ENCODE results near the gene GAGE10.

The GAGE10 gene

DNA sequence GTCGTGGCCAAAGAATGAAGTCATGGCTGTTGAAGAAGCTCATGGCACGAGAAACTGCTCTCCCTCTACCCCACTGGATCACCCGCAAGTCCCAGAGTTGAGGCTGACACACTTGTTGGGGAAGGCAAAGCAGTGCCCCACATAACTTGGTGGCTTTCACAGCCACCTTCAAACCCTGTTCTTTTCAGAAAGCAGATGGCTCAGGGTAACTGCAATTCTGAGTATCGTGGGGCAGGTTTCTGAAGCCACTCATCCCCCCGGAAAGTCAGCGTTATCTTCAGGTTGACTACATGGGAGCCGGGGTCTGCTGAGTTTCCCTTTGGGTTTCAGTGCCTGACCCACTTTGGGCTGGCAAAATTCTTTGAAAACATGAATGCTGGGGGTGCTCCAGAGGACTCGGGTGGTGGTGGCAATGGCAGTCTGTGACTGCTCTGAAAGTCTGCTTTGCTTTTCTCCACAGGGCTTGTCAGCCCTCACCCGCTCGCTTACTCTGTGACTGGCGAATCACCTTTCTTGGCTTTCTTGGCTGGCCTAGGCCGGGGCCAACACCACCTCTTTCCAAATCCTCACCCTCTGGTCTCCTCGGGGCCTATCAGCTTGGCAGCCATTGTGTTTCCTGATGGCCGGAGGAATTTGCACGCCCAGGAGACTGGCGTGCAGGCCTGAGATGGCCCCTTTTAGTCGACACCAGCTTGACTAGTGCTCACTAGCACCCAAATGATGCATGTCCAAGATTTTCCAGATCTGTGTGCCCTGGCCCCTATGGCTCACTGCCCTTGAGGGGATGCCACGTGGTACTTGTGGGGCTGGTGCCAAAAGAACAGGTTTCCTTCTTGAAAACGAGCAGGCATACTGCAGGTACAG is 26.5 kb upstream of the GAGE10 start:
- peaks cover 5% of the 10 kb centered on the region for H3K4me1 ChIP-seq (ENCODE audit: insufficient read depth, insufficient read length)
- H3K9ac ChIP-seq (ENCODE audit: insufficient read length, low read depth), result peak overlapping the region; percentile 2
- no peak overlapping the region for H3K4me3 ChIP-seq (ENCODE audit: insufficient read length, low read depth)
- H3K27me3 ChIP-seq (ENCODE audit: insufficient read depth, insufficient read length), result no peaks in the 10 kb centered on the region
- H3K36me3 ChIP-seq (ENCODE audit: insufficient read depth, insufficient read length, low read length), result peaks cover 53% of the 10 kb centered on the region
- no peak for TF ChIP-seq YY1 (IDR thresholded peaks at IDR 0.05; ENCODE audit: insufficient read depth, insufficient read length)
- no peak for TF ChIP-seq ZNF274 (IDR thresholded peaks at IDR 0.05; ENCODE audit: low read depth, low read length)
- TF ChIP-seq SUZ12 (IDR thresholded peaks at IDR 0.05; ENCODE audit: extremely low read depth, insufficient read depth, insufficient read length), result no peak
- H3K9me3 ChIP-seq (ENCODE audit: insufficient read depth, low read length), result no peaks in the 10 kb centered on the region
- no peak for DNase-seq (ENCODE audit: low read depth, low spot score)

GRCh38 chrX:49277535-49277830 is 26.0 kb upstream of the GAGE10 start:
- H3K36me3 ChIP-seq (ENCODE audit: insufficient read depth, insufficient read length, low read length), result peaks cover 47% of the 10 kb centered on the region
- H3K27me3 ChIP-seq (ENCODE audit: insufficient read depth, insufficient read length), result no peaks in the 10 kb centered on the region
- H3K9me3 ChIP-seq (ENCODE audit: insufficient read depth, low read length), result no peaks in the 10 kb centered on the region
- TF ChIP-seq ZNF274 (IDR thresholded peaks at IDR 0.05; ENCODE audit: low read depth, low read length) (no peak), YY1 (IDR thresholded peaks at IDR 0.05; ENCODE audit: insufficient read depth, insufficient read length) (no peak), SUZ12 (IDR thresholded peaks at IDR 0.05; ENCODE audit: extremely low read depth, insufficient read depth, insufficient read length) (no peak)
- peaks cover 5% of the 10 kb centered on the region for H3K4me1 ChIP-seq (ENCODE audit: insufficient read depth, insufficient read length)
- H3K9ac ChIP-seq (ENCODE audit: insufficient read length, low read depth), result no peak overlapping the region
- no peak overlapping the region for H3K4me3 ChIP-seq (ENCODE audit: insufficient read length, low read depth)
- DNase-seq (ENCODE audit: low read depth, low spot score), result no peak

DNA sequence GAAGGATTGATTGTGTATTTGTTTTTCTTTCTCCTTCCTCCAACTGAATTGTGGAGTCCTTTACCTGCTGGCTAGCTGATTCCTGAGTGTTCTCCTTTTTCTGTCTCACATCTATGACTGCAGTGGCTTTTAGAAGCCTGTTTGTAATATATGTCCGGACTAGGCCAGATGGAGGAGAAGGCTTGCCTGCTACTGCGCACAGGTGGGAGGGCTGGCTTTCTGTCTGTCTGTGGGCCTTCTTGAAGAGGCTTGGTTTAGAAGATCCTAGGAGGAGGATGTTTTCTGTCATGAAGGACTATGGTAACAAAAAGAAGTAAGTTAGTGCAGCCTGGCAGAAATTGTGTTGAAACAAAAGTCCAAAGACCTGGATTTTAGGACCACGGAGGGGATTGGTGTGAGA is 25.4 kb upstream of the GAGE10 start:
- DNase-seq (ENCODE audit: low read depth, low spot score), result no peak
- Histone ChIP-seq H3K4me3 (ENCODE audit: insufficient read length, low read depth) (no peak overlapping the region), H3K27me3 (ENCODE audit: insufficient read depth, insufficient read length) (no peaks in the 10 kb centered on the region), H3K36me3 (ENCODE audit: insufficient read depth, insufficient read length, low read length) (peaks cover 42% of the 10 kb centered on the region), H3K9me3 (ENCODE audit: insufficient read depth, low read length) (no peaks in the 10 kb centered on the region), H3K9ac (ENCODE audit: insufficient read length, low read depth) (no peak overlapping the region), H3K4me1 (ENCODE audit: insufficient read depth, insufficient read length) (peaks cover 5% of the 10 kb centered on the region)
- no peak for TF ChIP-seq SUZ12 (IDR thresholded peaks at IDR 0.05; ENCODE audit: extremely low read depth, insufficient read depth, insufficient read length)
- no peak for TF ChIP-seq ZNF274 (IDR thresholded peaks at IDR 0.05; ENCODE audit: low read depth, low read length)
- TF ChIP-seq YY1 (IDR thresholded peaks at IDR 0.05; ENCODE audit: insufficient read depth, insufficient read length), result no peak

- TF ChIP-seq ZNF274 (IDR thresholded peaks at IDR 0.05; ENCODE audit: low read depth, low read length), result no peak
- TF ChIP-seq SUZ12 (IDR thresholded peaks at IDR 0.05; ENCODE audit: extremely low read depth, insufficient read depth, insufficient read length), result no peak
- no peak for TF ChIP-seq YY1 (IDR thresholded peaks at IDR 0.05; ENCODE audit: insufficient read depth, insufficient read length)
- H3K9me3 ChIP-seq (ENCODE audit: insufficient read depth, low read length), result no peaks in the 10 kb centered on the region
- H3K4me1 ChIP-seq (ENCODE audit: insufficient read depth, insufficient read length), result peaks cover 5% of the 10 kb centered on the region
- no peak overlapping the region for H3K9ac ChIP-seq (ENCODE audit: insufficient read length, low read depth)
- peak; percentile 32 for DNase-seq (ENCODE audit: low read depth, low spot score)
- H3K27me3 ChIP-seq (ENCODE audit: insufficient read depth, insufficient read length), result no peaks in the 10 kb centered on the region
- no peak overlapping the region for H3K4me3 ChIP-seq (ENCODE audit: insufficient read length, low read depth)
- H3K36me3 ChIP-seq (ENCODE audit: insufficient read depth, insufficient read length, low read length), result peaks cover 23% of the 10 kb centered on the region
These were observed 20.8 kb upstream of the GAGE10 start for GRCh38 chrX:49282647-49283011.

GRCh38 chrX:49284212-49284611 is 19.2 kb upstream of the GAGE10 start:
- Histone ChIP-seq H3K9me3 (ENCODE audit: insufficient read depth, low read length) (no peaks in the 10 kb centered on the region), H3K9ac (ENCODE audit: insufficient read length, low read depth) (no peak overlapping the region), H3K4me1 (ENCODE audit: insufficient read depth, insufficient read length) (peaks cover 5% of the 10 kb centered on the region), H3K36me3 (ENCODE audit: insufficient read depth, insufficient read length, low read length) (peaks cover 18% of the 10 kb centered on the region), H3K4me3 (ENCODE audit: insufficient read length, low read depth) (no peak overlapping the region), H3K27me3 (ENCODE audit: insufficient read depth, insufficient read length) (no peaks in the 10 kb centered on the region)
- DNase-seq (ENCODE audit: low read depth, low spot score), result no peak
- no peak for TF ChIP-seq YY1 (IDR thresholded peaks at IDR 0.05; ENCODE audit: insufficient read depth, insufficient read length)
- TF ChIP-seq ZNF274 (IDR thresholded peaks at IDR 0.05; ENCODE audit: low read depth, low read length), result no peak
- TF ChIP-seq SUZ12 (IDR thresholded peaks at IDR 0.05; ENCODE audit: extremely low read depth, insufficient read depth, insufficient read length), result no peak

- Histone ChIP-seq H3K9ac (ENCODE audit: insufficient read length, low read depth) (no peak overlapping the region), H3K36me3 (ENCODE audit: insufficient read depth, insufficient read length, low read length) (peaks cover 18% of the 10 kb centered on the region), H3K4me3 (ENCODE audit: insufficient read length, low read depth) (no peak overlapping the region), H3K27me3 (ENCODE audit: insufficient read depth, insufficient read length) (no peaks in the 10 kb centered on the region), H3K4me1 (ENCODE audit: insufficient read depth, insufficient read length) (peaks cover 4% of the 10 kb centered on the region), H3K9me3 (ENCODE audit: insufficient read depth, low read length) (no peaks in the 10 kb centered on the region)
- TF ChIP-seq ZNF274 (IDR thresholded peaks at IDR 0.05; ENCODE audit: low read depth, low read length) (no peak), YY1 (IDR thresholded peaks at IDR 0.05; ENCODE audit: insufficient read depth, insufficient read length) (no peak), SUZ12 (IDR thresholded peaks at IDR 0.05; ENCODE audit: extremely low read depth, insufficient read depth, insufficient read length) (no peak)
- no peak for DNase-seq (ENCODE audit: low read depth, low spot score)
These were observed 17.3 kb upstream of the GAGE10 start for GRCh38 chrX:49286136-49286535.

GRCh38 chrX:49286581-49286980 is 16.9 kb upstream of the GAGE10 start:
- no peak for DNase-seq (ENCODE audit: low read depth, low spot score)
- Histone ChIP-seq H3K4me3 (ENCODE audit: insufficient read length, low read depth) (no peak overlapping the region), H3K36me3 (ENCODE audit: insufficient read depth, insufficient read length, low read length) (peaks cover 18% of the 10 kb centered on the region), H3K9me3 (ENCODE audit: insufficient read depth, low read length) (no peaks in the 10 kb centered on the region), H3K4me1 (ENCODE audit: insufficient read depth, insufficient read length) (peaks cover 4% of the 10 kb centered on the region), H3K9ac (ENCODE audit: insufficient read length, low read depth) (no peak overlapping the region), H3K27me3 (ENCODE audit: insufficient read depth, insufficient read length) (no peaks in the 10 kb centered on the region)
- TF ChIP-seq ZNF274 (IDR thresholded peaks at IDR 0.05; ENCODE audit: low read depth, low read length) (no peak), SUZ12 (IDR thresholded peaks at IDR 0.05; ENCODE audit: extremely low read depth, insufficient read depth, insufficient read length) (no peak), YY1 (IDR thresholded peaks at IDR 0.05; ENCODE audit: insufficient read depth, insufficient read length) (no peak)
